Measurements from ENCODE around the gene MPL.

Gene MPL

GRCh38 chr1:43324810-43325209 lies 12.8 kb upstream of the MPL start:
- Histone ChIP-seq H3K4me1 (ENCODE audit: control insufficient read depth, insufficient read depth, low read length) (no peaks in the 10 kb centered on the region), H3K27ac (ENCODE audit: insufficient read depth, low read depth, low read length, poor library complexity, severe bottlenecking) (no peak overlapping the region), H3K9me3 (ENCODE audit: control insufficient read depth, low read length) (peaks cover 4% of the 10 kb centered on the region), H3K4me3 (ENCODE audit: insufficient read depth, low read depth, low read length) (no peak overlapping the region), H3K27me3 (ENCODE audit: control insufficient read depth, insufficient read depth, low read length, poor library complexity, severe bottlenecking) (no peaks in the 10 kb centered on the region), H3K36me3 (ENCODE audit: control insufficient read depth, insufficient read depth, low read length) (no peaks in the 10 kb centered on the region)
- 91 to 92% methylated on average over 1 of the region's 1 CpG for WGBS, 2 experiments

GRCh38 chr1:43325381-43325780 lies 12.2 kb upstream of the MPL start:
- peaks cover 4% of the 10 kb centered on the region for H3K9me3 ChIP-seq (ENCODE audit: control insufficient read depth, low read length)
- H3K4me3 ChIP-seq (ENCODE audit: insufficient read depth, low read depth, low read length): no peak overlapping the region
- no peaks in the 10 kb centered on the region for H3K36me3 ChIP-seq (ENCODE audit: control insufficient read depth, insufficient read depth, low read length)
- H3K27ac ChIP-seq (ENCODE audit: insufficient read depth, low read depth, low read length, poor library complexity, severe bottlenecking): no peak overlapping the region
- H3K27me3 ChIP-seq (ENCODE audit: control insufficient read depth, insufficient read depth, low read length, poor library complexity, severe bottlenecking): no peaks in the 10 kb centered on the region
- peaks cover 5% of the 10 kb centered on the region for H3K4me1 ChIP-seq (ENCODE audit: control insufficient read depth, insufficient read depth, low read length)

- no peaks in the 10 kb centered on the region for H3K36me3 ChIP-seq (ENCODE audit: control insufficient read depth, insufficient read depth, low read length)
- no peak overlapping the region for H3K27ac ChIP-seq (ENCODE audit: insufficient read depth, low read depth, low read length, poor library complexity, severe bottlenecking)
- H3K9me3 ChIP-seq (ENCODE audit: control insufficient read depth, low read length): peaks cover 4% of the 10 kb centered on the region
- H3K4me3 ChIP-seq (ENCODE audit: insufficient read depth, low read depth, low read length): no peak overlapping the region
- WGBS, 2 experiments: no CpG with 5 or more reads among the region's 1 CpG
- H3K27me3 ChIP-seq (ENCODE audit: control insufficient read depth, insufficient read depth, low read length, poor library complexity, severe bottlenecking): no peaks in the 10 kb centered on the region
- H3K4me1 ChIP-seq (ENCODE audit: control insufficient read depth, insufficient read depth, low read length): peaks cover 5% of the 10 kb centered on the region
Observed at GRCh38 chr1:43327549-43328292, 9.9 kb upstream of the MPL start.

- Histone ChIP-seq H3K4me1 (ENCODE audit: control insufficient read depth, insufficient read depth, low read length) (peaks cover 5% of the 10 kb centered on the region), H3K27ac (ENCODE audit: insufficient read depth, low read depth, low read length, poor library complexity, severe bottlenecking) (no peak overlapping the region), H3K36me3 (ENCODE audit: control insufficient read depth, insufficient read depth, low read length) (no peaks in the 10 kb centered on the region), H3K27me3 (ENCODE audit: control insufficient read depth, insufficient read depth, low read length, poor library complexity, severe bottlenecking) (no peaks in the 10 kb centered on the region), H3K4me3 (ENCODE audit: insufficient read depth, low read depth, low read length) (no peak overlapping the region), H3K9me3 (ENCODE audit: control insufficient read depth, low read length) (peaks cover 4% of the 10 kb centered on the region)
- 58 to 60% methylated on average over 6 of the region's 6 CpGs for WGBS, 2 experiments
Observed at GRCh38 chr1:43329995-43330751, 7.4 kb upstream of the MPL start.

GRCh38 chr1:43331688-43332087 lies 5.9 kb upstream of the MPL start:
- Histone ChIP-seq H3K4me1 (ENCODE audit: control insufficient read depth, insufficient read depth, low read length) (peaks cover 5% of the 10 kb centered on the region), H3K27ac (ENCODE audit: insufficient read depth, low read depth, low read length, poor library complexity, severe bottlenecking) (no peak overlapping the region), H3K4me3 (ENCODE audit: insufficient read depth, low read depth, low read length) (no peak overlapping the region), H3K36me3 (ENCODE audit: control insufficient read depth, insufficient read depth, low read length) (no peaks in the 10 kb centered on the region), H3K9me3 (ENCODE audit: control insufficient read depth, low read length) (peaks cover 4% of the 10 kb centered on the region), H3K27me3 (ENCODE audit: control insufficient read depth, insufficient read depth, low read length, poor library complexity, severe bottlenecking) (no peaks in the 10 kb centered on the region)
- 90 to 92% methylated on average over 5 of the region's 5 CpGs for WGBS, 2 experiments

GRCh38 chr1:43334453-43335205 lies 3.0 kb upstream of the MPL start:
- peaks cover 5% of the 10 kb centered on the region for H3K4me1 ChIP-seq (ENCODE audit: control insufficient read depth, insufficient read depth, low read length)
- 90 to 92% methylated on average over 7 of the region's 7 CpGs for WGBS, 2 experiments
- H3K4me3 ChIP-seq (ENCODE audit: insufficient read depth, low read depth, low read length): no peak overlapping the region
- no peaks in the 10 kb centered on the region for H3K9me3 ChIP-seq (ENCODE audit: control insufficient read depth, low read length)
- H3K36me3 ChIP-seq (ENCODE audit: control insufficient read depth, insufficient read depth, low read length): no peaks in the 10 kb centered on the region
- no peaks in the 10 kb centered on the region for H3K27me3 ChIP-seq (ENCODE audit: control insufficient read depth, insufficient read depth, low read length, poor library complexity, severe bottlenecking)
- no peak overlapping the region for H3K27ac ChIP-seq (ENCODE audit: insufficient read depth, low read depth, low read length, poor library complexity, severe bottlenecking)

- no peak overlapping the region for H3K4me3 ChIP-seq (ENCODE audit: insufficient read depth, low read depth, low read length)
- H3K27ac ChIP-seq (ENCODE audit: insufficient read depth, low read depth, low read length, poor library complexity, severe bottlenecking): no peak overlapping the region
- H3K27me3 ChIP-seq (ENCODE audit: control insufficient read depth, insufficient read depth, low read length, poor library complexity, severe bottlenecking): no peaks in the 10 kb centered on the region
- 94 to 95% methylated on average over 5 of the region's 5 CpGs for WGBS, 2 experiments
- H3K4me1 ChIP-seq (ENCODE audit: control insufficient read depth, insufficient read depth, low read length): no peaks in the 10 kb centered on the region
- no peaks in the 10 kb centered on the region for H3K36me3 ChIP-seq (ENCODE audit: control insufficient read depth, insufficient read depth, low read length)
- H3K9me3 ChIP-seq (ENCODE audit: control insufficient read depth, low read length): no peaks in the 10 kb centered on the region
Observed at GRCh38 chr1:43338001-43338400, 383 bp downstream of the MPL start.

- Histone ChIP-seq H3K27me3 (ENCODE audit: control insufficient read depth, insufficient read depth, low read length, poor library complexity, severe bottlenecking) (no peaks in the 10 kb centered on the region), H3K4me1 (ENCODE audit: control insufficient read depth, insufficient read depth, low read length) (no peaks in the 10 kb centered on the region), H3K9me3 (ENCODE audit: control insufficient read depth, low read length) (no peaks in the 10 kb centered on the region), H3K27ac (ENCODE audit: insufficient read depth, low read depth, low read length, poor library complexity, severe bottlenecking) (no peak overlapping the region), H3K36me3 (ENCODE audit: control insufficient read depth, insufficient read depth, low read length) (no peaks in the 10 kb centered on the region), H3K4me3 (ENCODE audit: insufficient read depth, low read depth, low read length) (no peak overlapping the region)
- WGBS, 2 experiments: 90 to 93% methylated on average over 6 of the region's 6 CpGs
Observed at GRCh38 chr1:43339584-43340232, 2.1 kb downstream of the MPL start.

- WGBS, 2 experiments: 90 to 94% methylated on average over 1 of the region's 1 CpG
- no peaks in the 10 kb centered on the region for H3K27me3 ChIP-seq (ENCODE audit: control insufficient read depth, insufficient read depth, low read length, poor library complexity, severe bottlenecking)
- no peaks in the 10 kb centered on the region for H3K9me3 ChIP-seq (ENCODE audit: control insufficient read depth, low read length)
- H3K27ac ChIP-seq (ENCODE audit: insufficient read depth, low read depth, low read length, poor library complexity, severe bottlenecking): no peak overlapping the region
- no peaks in the 10 kb centered on the region for H3K4me1 ChIP-seq (ENCODE audit: control insufficient read depth, insufficient read depth, low read length)
- no peaks in the 10 kb centered on the region for H3K36me3 ChIP-seq (ENCODE audit: control insufficient read depth, insufficient read depth, low read length)
- no peak overlapping the region for H3K4me3 ChIP-seq (ENCODE audit: insufficient read depth, low read depth, low read length)
Observed at GRCh38 chr1:43340559-43340958, 2.9 kb downstream of the MPL start.
